HCT116 (cell line): ENCODE data around the gene FOXK1. TPM values are rescaled to one million over a fixed set of nuclear protein-coding genes. Genes with fewer than 3 reads are reported as not detected.

Experiments used
- ATAC-seq: fragments of 200-7000 bp; cut with Tn5 transposase; 2 replicates; pipeline ENCODE4 v1.9.1; 2020; ENCODE audit warnings: mild to moderate bottlenecking, moderate library complexity
- BruUV-seq: library from RNA; stranded (reverse); fragments of 400-500 nt; replicated peaks from 2 replicates; lab custom pipeline; 2021; lab: Mats Ljungman, UMichigan
- CTCF ChIA-PET: fragments of 300-600 bp; sonication (Branson Sonifier 250); formaldehyde crosslinking; loops from one replicate; lab custom pipeline; 2021; ENCODE audit warnings: antibody characterized with exemption; lab: Charles Lee
- POLR2A ChIA-PET: fragments of 300-600, 350-600 bp; sonication (Branson Sonifier 250); formaldehyde crosslinking; loops from one replicate; lab custom pipeline; 2021; ENCODE audit warnings: antibody characterized with exemption; lab: Charles Lee
- RAD21 ChIA-PET, 2 experiments: fragments of 300-600 bp; sonication (Branson Sonifier 250); formaldehyde crosslinking; loops; one replicate each; lab custom pipeline; 2023; ENCODE audit warnings: low total read pairs in 2 of 2; ENCODE audit not compliant: uncharacterized antibody in 2 of 2, unreplicated experiment in 2 of 2, low non-redundant PET in 1 of 2; lab: Charles Lee
- DNase-seq: peaks from one replicate; pipeline ENCODE4 v3.0.0-alpha.2; 2010; ENCODE audit warnings: low read depth, low spot score
- H2AFZ ChIP-seq: fragments of 200-600 bp; shearing (Covaris generic), sonication (generic); 2 replicates; pipeline ENCODE4 v1.6.1; 2017; ENCODE audit warnings: low read depth, mixed run types, mixed read lengths, antibody characterized with exemption, low read length; ENCODE audit not compliant: poor library complexity, severe bottlenecking
- H3K27ac ChIP-seq: 2 replicates; pipeline ENCODE4 v1.5.1; 2012; ENCODE audit warnings: low read depth, low read length
- H3K27me3 ChIP-seq: fragments of 200-600 bp; sonication (generic); 2 replicates; pipeline ENCODE4 v1.6.1; 2016; ENCODE audit warnings: mixed run types, low read length, mixed read lengths; ENCODE audit not compliant: insufficient read depth
- H3K36me3 ChIP-seq, 2 experiments: fragments of 200-500 bp in 1 of 2; fragments of 200-600 bp in 1 of 2; sonication (Bioruptor generic) in 1 of 2; sonication (generic) in 1 of 2; 2 replicates each; pipeline versions ENCODE4 v1.5.1 to v1.6.1; 2014 to 2016; ENCODE audit warnings: low read length in 2 of 2, inconsistent platforms in 1 of 2, mixed read lengths in 1 of 2, mixed run types in 1 of 2; ENCODE audit not compliant: insufficient read depth in 2 of 2, control insufficient read depth in 1 of 2
- H3K4me1 ChIP-seq, 2 experiments: fragments of 200-600 bp in 1 of 2; sonication (generic) in 1 of 2; 2 replicates each; pipeline versions ENCODE4 v1.5.1 to v1.6.1; 2012 to 2017; ENCODE audit warnings: low read length in 2 of 2, inconsistent platforms in 1 of 2, mild to moderate bottlenecking in 1 of 2, mixed read lengths in 1 of 2, mixed run types in 1 of 2, moderate library complexity in 1 of 2; ENCODE audit not compliant: insufficient read depth in 2 of 2, control insufficient read depth in 1 of 2
- H3K4me2 ChIP-seq: fragments of 200-600 bp; sonication (generic); 2 replicates; pipeline ENCODE4 v1.6.1; 2017; ENCODE audit warnings: mixed run types, low read length, mixed read lengths
- H3K4me3 ChIP-seq, 2 experiments: fragments of 200-600 bp in 1 of 2; sonication (generic) in 1 of 2; replicated peaks in 1 of 2; 2 replicates each; pipeline ENCODE4 v1.5.1; 2011 to 2016; ENCODE audit warnings: low read length in 2 of 2, control low read depth in 1 of 2, low read depth in 1 of 2, mild to moderate bottlenecking in 1 of 2, mixed read lengths in 1 of 2, mixed run types in 1 of 2
- H3K79me2 ChIP-seq: fragments of 200-600 bp; sonication (generic); 2 replicates; pipeline ENCODE4 v1.6.1; 2017; ENCODE audit warnings: mild to moderate bottlenecking, mixed run types, low read length, moderate library complexity, mixed read lengths; ENCODE audit not compliant: insufficient read depth
- H3K9ac ChIP-seq: fragments of 200-600 bp; sonication (generic); 2 replicates; pipeline ENCODE4 v1.6.1; 2016; ENCODE audit warnings: low read length, mixed read lengths
- H3K9me2 ChIP-seq: fragments of 200-600 bp; sonication (generic), shearing (Covaris generic); 2 replicates; pipeline ENCODE4 v1.6.1; 2017; ENCODE audit warnings: mixed run types, mild to moderate bottlenecking, moderate library complexity; ENCODE audit not compliant: insufficient read depth
- H3K9me3 ChIP-seq, 2 experiments: fragments of 200-500 bp in 1 of 2; fragments of 200-600 bp in 1 of 2; sonication (Bioruptor generic) in 1 of 2; sonication (generic) in 1 of 2; 2 replicates each; pipeline ENCODE4 v1.6.1; 2014 to 2017; ENCODE audit warnings: low read length in 2 of 2, mixed read lengths in 2 of 2, inconsistent platforms in 1 of 2, low read depth in 1 of 2, mild to moderate bottlenecking in 1 of 2, mixed run types in 1 of 2, moderate library complexity in 1 of 2; ENCODE audit not compliant: control insufficient read depth in 1 of 2, insufficient read depth in 1 of 2
- H4K20me1 ChIP-seq: fragments of 200-600 bp; sonication (generic), shearing (Covaris generic); 2 replicates; pipeline ENCODE4 v1.6.1; 2017; ENCODE audit warnings: mixed run types, mild to moderate bottlenecking, moderate library complexity; ENCODE audit not compliant: insufficient read depth
- CEBPB ChIP-seq: IDR thresholded peaks from 2 replicates; pipeline ENCODE4 v1.6.1; 2012; ENCODE audit warnings: low read depth
- ELF1 ChIP-seq: IDR thresholded peaks from 2 replicates; pipeline ENCODE4 v1.6.1; 2012; ENCODE audit warnings: low read depth, borderline replicate concordance
- EZH2phosphoT487 ChIP-seq: fragments of 200-600 bp; IDR thresholded peaks from 2 replicates; pipeline ENCODE4 v1.6.1; 2018; ENCODE audit warnings: antibody characterized with exemption, borderline replicate concordance
- RAD21 ChIP-seq: IDR thresholded peaks from 2 replicates; pipeline ENCODE4 v1.6.1; 2012; ENCODE audit warnings: low read depth, mild to moderate bottlenecking
- SP1 ChIP-seq: IDR thresholded peaks from 2 replicates; pipeline ENCODE4 v1.6.1; 2012; ENCODE audit warnings: low read depth
- TCF7L2 ChIP-seq: IDR thresholded peaks from 2 replicates; pipeline ENCODE4 v1.7.0; 2011; ENCODE audit warnings: borderline replicate concordance, inconsistent platforms; ENCODE audit not compliant: insufficient read depth, insufficient read length; ENCODE audit errors: extremely low read depth
- ZNF274 ChIP-seq: fragments of 200-500 bp; sonication (Bioruptor generic); IDR thresholded peaks from 2 replicates; pipeline ENCODE4 v1.6.1; 2014; ENCODE audit warnings: mild to moderate bottlenecking, low read depth, low read length, inconsistent platforms
- intact Hi-C: fragments of 100-400 bp; cut with micrococcal nuclease; formaldehyde crosslinking; loops from 2 replicates; pipeline ENCODE4 v1.10.0; 2022
- total RNA-seq: library from RNA; stranded (reverse); gene quantifications from one replicate; pipeline ENCODE4 v1.2.1, GENCODE V29; 2021; ENCODE audit not compliant: unreplicated experiment
- TF ChIP-seq, protein P1 (sequence below): IDR thresholded peaks from 2 replicates; pipeline ENCODE4 v1.6.1; 2012
- TF ChIP-seq, protein P2 (sequence below): IDR thresholded peaks from 2 replicates; pipeline ENCODE4 v1.6.1; 2012

The FOXK1 gene
- total RNA-seq, 1 experiment from 2014 or later: 60.5 TPM

DNA sequence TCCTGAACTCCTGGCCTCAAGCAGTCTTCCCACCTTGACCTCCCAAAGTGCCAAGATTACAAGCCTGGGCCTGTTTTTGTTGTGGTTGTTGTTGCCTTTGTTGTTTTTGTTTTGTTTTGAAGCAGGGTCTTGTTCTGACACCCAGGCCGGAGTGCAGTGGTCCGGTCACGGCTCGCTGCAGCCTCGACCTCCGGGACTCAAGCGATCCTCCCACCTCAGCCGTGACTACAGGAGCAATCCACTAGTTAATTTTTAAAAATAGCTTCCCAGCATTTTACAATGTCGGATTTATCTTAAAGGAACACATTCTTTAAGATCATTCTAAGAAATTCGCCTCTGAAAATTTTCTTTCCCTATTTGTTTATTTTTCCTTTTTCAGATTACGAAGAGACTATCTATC is 65.7 kb downstream of the FOXK1 start:
- Histone ChIP-seq H4K20me1 (peaks cover 6% of the 10 kb centered on the region; the same call in 1 of the 2 replicates), H3K9ac (no peak overlapping the region), H3K4me2 (no peak overlapping the region), H3K27me3 (no peaks in the 10 kb centered on the region), H2AFZ (no peak overlapping the region), H3K4me3 (no peak overlapping the region), H3K4me1 (peaks cover 19 to 30% of the 10 kb centered on the region in 2 experiments), H3K27ac (no peak overlapping the region), H3K79me2 (peaks cover 81% of the 10 kb centered on the region), H3K36me3 (peaks cover 2 to 4% of the 10 kb centered on the region in 2 experiments; a peak in 1 of 4 replicates), H3K9me2 (no peaks in the 10 kb centered on the region), H3K9me3 (no peaks in the 10 kb centered on the region)
- ATAC-seq (no peak), DNase-seq (no peak)
- BruUV-seq: no TSS peak
- intact Hi-C loops: no loop called here
- ChIA-PET POLR2A (no interaction called here), CTCF (no interaction called here), RAD21 (no interaction called here)
- TF ChIP-seq ELF1: no peak
- TF ChIP-seq CEBPB: no peak
- no peak for TF ChIP-seq ZNF274
- no peak for TF ChIP-seq EZH2phosphoT487
- TF ChIP-seq TCF7L2: no peak
- no peak for TF ChIP-seq RAD21

DNA sequence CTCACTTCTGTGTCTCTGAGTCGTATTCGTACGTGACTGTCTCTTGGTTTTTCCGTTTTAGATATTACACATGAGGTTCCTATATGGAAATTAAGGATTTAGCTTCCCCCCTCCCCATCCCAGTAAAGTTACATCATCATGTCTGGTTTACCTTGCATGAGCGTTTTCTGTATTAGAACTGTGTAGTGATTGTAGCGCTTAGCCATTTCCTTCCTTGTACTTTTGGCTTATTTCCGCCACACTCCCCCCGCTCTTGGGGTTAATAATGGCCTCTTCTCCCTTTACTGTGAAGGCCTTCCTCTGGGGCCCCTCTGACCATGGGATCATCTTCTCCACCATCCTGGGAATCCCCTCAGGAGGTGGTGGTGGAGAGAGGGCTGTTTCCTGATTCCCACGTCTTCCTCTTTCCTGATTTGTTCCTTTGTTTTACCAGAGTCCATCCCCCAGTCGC is 66.2 kb downstream of the FOXK1 start:
- H3K9me3 ChIP-seq: no peaks in the 10 kb centered on the region
- ChIA-PET CTCF (no interaction called here), POLR2A (no interaction called here), RAD21 (no interaction called here)
- H3K4me3 ChIP-seq: no peak overlapping the region
- H4K20me1 ChIP-seq: peaks cover 6% of the 10 kb centered on the region; the same call in 1 of the 2 replicates
- TF ChIP-seq, protein P1, sequence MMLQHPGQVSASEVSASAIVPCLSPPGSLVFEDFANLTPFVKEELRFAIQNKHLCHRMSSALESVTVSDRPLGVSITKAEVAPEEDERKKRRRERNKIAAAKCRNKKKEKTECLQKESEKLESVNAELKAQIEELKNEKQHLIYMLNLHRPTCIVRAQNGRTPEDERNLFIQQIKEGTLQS: no peak
- no peak for TF ChIP-seq SP1
- TF ChIP-seq, protein P2, sequence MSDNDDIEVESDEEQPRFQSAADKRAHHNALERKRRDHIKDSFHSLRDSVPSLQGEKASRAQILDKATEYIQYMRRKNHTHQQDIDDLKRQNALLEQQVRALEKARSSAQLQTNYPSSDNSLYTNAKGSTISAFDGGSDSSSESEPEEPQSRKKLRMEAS: no peak
- peaks cover 81% of the 10 kb centered on the region for H3K79me2 ChIP-seq
- peaks cover 19 to 27% of the 10 kb centered on the region in 2 experiments for H3K4me1 ChIP-seq
- intact Hi-C loops: no loop called here
- no peak overlapping the region for H2AFZ ChIP-seq
- no peak overlapping the region for H3K4me2 ChIP-seq
- 0 out of 4 replicates have a peak, but pooled peaks cover 0 to 4% of the 10 kb centered on the region in 2 experiments for H3K36me3 ChIP-seq
- no peak overlapping the region for H3K9ac ChIP-seq
- BruUV-seq: no TSS peak
- H3K9me2 ChIP-seq: no peaks in the 10 kb centered on the region
- no peaks in the 10 kb centered on the region for H3K27me3 ChIP-seq
- DNase-seq (no peak), ATAC-seq (no peak)
- H3K27ac ChIP-seq: no peak overlapping the region
